Subcutaneous abdominal adipose tissue (tissue), 5 donors: ENCODE measurements around the gene MASTL.
A peak's percentile ranks its signal among the peaks of the same experiment; 100 is the strongest.
"Not testable (repeated sequence)": the region's sequence is repeated elsewhere in the genome, so short reads cannot be mapped to it uniquely, and the experiment has no call there.

Source experiments
- H3K27ac ChIP-seq: one replicate; pipeline ENCODE4 v1.7.0; 2013; ENCODE audit warnings: low read depth, mild to moderate bottlenecking, inconsistent platforms, low read length, moderate library complexity
- H3K27me3 ChIP-seq, 5 donors: one replicate each; pipeline ENCODE4 v1.7.0; 2013; ENCODE audit warnings: low read length in 5 of 5, inconsistent platforms in 1 of 5; ENCODE audit not compliant: control insufficient read depth in 5 of 5, insufficient read depth in 4 of 5
- H3K36me3 ChIP-seq, 5 donors: one replicate each; pipeline ENCODE4 v1.7.0; 2013; ENCODE audit warnings: low read length in 5 of 5; ENCODE audit not compliant: control insufficient read depth in 5 of 5, insufficient read depth in 5 of 5
- H3K4me1 ChIP-seq, 5 donors: one replicate each; pipeline ENCODE4 v1.7.0; 2013; ENCODE audit warnings: low read length in 5 of 5, mild to moderate bottlenecking in 3 of 5, moderate library complexity in 1 of 5; ENCODE audit not compliant: control insufficient read depth in 5 of 5, insufficient read depth in 5 of 5
- H3K4me3 ChIP-seq, 5 donors: one replicate each; pipeline ENCODE4 v1.7.0; 2013; ENCODE audit warnings: low read length in 5 of 5, low read depth in 1 of 5
- H3K9ac ChIP-seq, 5 donors: one replicate each; pipeline ENCODE4 v1.7.0; 2013; ENCODE audit warnings: low read length in 5 of 5, mild to moderate bottlenecking in 4 of 5, moderate library complexity in 3 of 5
- H3K9me3 ChIP-seq, 5 donors: one replicate each; pipeline ENCODE4 v1.7.0; 2013; ENCODE audit warnings: low read length in 5 of 5; ENCODE audit not compliant: control insufficient read depth in 5 of 5
- donor health status: healthy.
- donor health status: healthy.
- donor health status: healthy.
- donor health status: healthy.
- donor health status: healthy.

Gene MASTL

GRCh38 chr10:27153845-27154193 is 1.3 kb upstream of the MASTL start:
- peaks cover 8 to 34% (median 32%) of the 10 kb centered on the region in 5 donors for H3K4me1 ChIP-seq
- H3K36me3 ChIP-seq = peaks cover 2 to 6% (median 5%) of the 10 kb centered on the region in 5 donors
- H3K9ac ChIP-seq = peak overlapping the region; percentile 97 to 100 (median 100)
- peak overlapping the region; percentile 100 for H3K27ac ChIP-seq
- H3K9me3 ChIP-seq = no peaks in the 10 kb centered on the region
- no peaks in the 10 kb centered on the region for H3K27me3 ChIP-seq
- H3K4me3 ChIP-seq = peak overlapping the region; percentile 83 to 100 (median 99)

- peak overlapping the region in 2 of 5 donors; percentile 63 to 95 for H3K9ac ChIP-seq
- not testable (repeated sequence) for H3K9me3 ChIP-seq, H3K27me3 ChIP-seq
- peak overlapping the region; percentile 83 to 100 (median 92) for H3K4me3 ChIP-seq
- peak overlapping the region; percentile 100 for H3K27ac ChIP-seq
- H3K36me3 ChIP-seq = peaks cover 6 to 20% (median 7%) of the 10 kb centered on the region in 5 donors
- peaks cover 8 to 32% (median 29%) of the 10 kb centered on the region in 5 donors for H3K4me1 ChIP-seq
Measured at GRCh38 chr10:27156566-27156965, 1.4 kb downstream of the MASTL start.

- Histone ChIP-seq H3K4me3 (no peak overlapping the region), H3K9ac (no peak overlapping the region), H3K4me1 (peaks cover 8 to 32% (median 28%) of the 10 kb centered on the region in 5 donors), H3K27ac (no peak overlapping the region), H3K9me3 (no peaks in the 10 kb centered on the region), H3K36me3 (peaks cover 8 to 26% (median 12%) of the 10 kb centered on the region in 5 donors), H3K27me3 (no peaks in the 10 kb centered on the region)
Measured at GRCh38 chr10:27157150-27157549, 2.0 kb downstream of the MASTL start.

GRCh38 chr10:27158421-27158820 is 3.3 kb downstream of the MASTL start:
- Histone ChIP-seq H3K9ac (no peak overlapping the region), H3K9me3 (no peaks in the 10 kb centered on the region), H3K27me3 (no peaks in the 10 kb centered on the region), H3K36me3 (peaks cover 8 to 38% (median 12%) of the 10 kb centered on the region in 5 donors), H3K27ac (no peak overlapping the region), H3K4me3 (no peak overlapping the region), H3K4me1 (peaks cover 0 to 19% (median 16%) of the 10 kb centered on the region in 5 donors)

GRCh38 chr10:27169849-27170248 is 14.7 kb downstream of the MASTL start:
- Histone ChIP-seq H3K9me3 (no peaks in the 10 kb centered on the region), H3K9ac (no peak overlapping the region), H3K36me3 (peaks cover 41 to 69% (median 48%) of the 10 kb centered on the region in 5 donors), H3K4me3 (no peak overlapping the region), H3K27ac (no peak overlapping the region), H3K4me1 (no peaks in the 10 kb centered on the region), H3K27me3 (no peaks in the 10 kb centered on the region)

- H3K4me1 ChIP-seq = no peaks in the 10 kb centered on the region
- no peak overlapping the region for H3K27ac ChIP-seq
- peaks cover 11 to 38% (median 23%) of the 10 kb centered on the region in 5 donors for H3K36me3 ChIP-seq
- no peaks in the 10 kb centered on the region for H3K27me3 ChIP-seq
- H3K4me3 ChIP-seq = no peak overlapping the region
- H3K9me3 ChIP-seq = no peaks in the 10 kb centered on the region
- no peak overlapping the region for H3K9ac ChIP-seq
Measured at GRCh38 chr10:27188259-27188658, 33.1 kb downstream of the MASTL start.

GRCh38 chr10:27188897-27189296 is 33.7 kb downstream of the MASTL start:
- Histone ChIP-seq H3K4me3 (no peak overlapping the region), H3K4me1 (no peaks in the 10 kb centered on the region), H3K9ac (no peak overlapping the region), H3K27ac (no peak overlapping the region), H3K36me3 (peaks cover 11 to 39% (median 19%) of the 10 kb centered on the region in 5 donors), H3K27me3 (no peaks in the 10 kb centered on the region), H3K9me3 (no peaks in the 10 kb centered on the region)

- H3K4me1 ChIP-seq = no peaks in the 10 kb centered on the region
- H3K9ac ChIP-seq = no peak overlapping the region
- peaks cover 10 to 29% (median 13%) of the 10 kb centered on the region in 5 donors for H3K36me3 ChIP-seq
- no peaks in the 10 kb centered on the region for H3K27me3 ChIP-seq
- H3K4me3 ChIP-seq = no peak overlapping the region
- H3K9me3 ChIP-seq = no peaks in the 10 kb centered on the region
- no peak overlapping the region for H3K27ac ChIP-seq
Measured at GRCh38 chr10:27190508-27190907, 35.4 kb downstream of the MASTL start.

- no peaks in the 10 kb centered on the region for H3K27me3 ChIP-seq
- H3K27ac ChIP-seq = no peak overlapping the region
Measured at GRCh38 chr10:27192284-27192683, 37.1 kb downstream of the MASTL start.

GRCh38 chr10:27197980-27198620 is 42.9 kb downstream of the MASTL start:
- H3K27ac ChIP-seq = no peak overlapping the region
- no peak overlapping the region for H3K4me3 ChIP-seq
- H3K9ac ChIP-seq = no peak overlapping the region
- H3K9me3 ChIP-seq = no peaks in the 10 kb centered on the region
- H3K27me3 ChIP-seq = no peaks in the 10 kb centered on the region
- peaks cover 21 to 63% (median 37%) of the 10 kb centered on the region in 5 donors for H3K36me3 ChIP-seq
- no peaks in the 10 kb centered on the region for H3K4me1 ChIP-seq

More at GRCh38 chr10:27192284-27192683, 37.1 kb downstream of the MASTL start:
- H3K4me3 ChIP-seq = no peak overlapping the region
- H3K36me3 ChIP-seq = peaks cover 8 to 27% (median 15%) of the 10 kb centered on the region in 5 donors
- no peaks in the 10 kb centered on the region for H3K9me3 ChIP-seq
- no peak overlapping the region for H3K9ac ChIP-seq
- no peaks in the 10 kb centered on the region for H3K4me1 ChIP-seq
